HepG2 (cell line): ENCODE measurements around the gene THOC6. TPM values are rescaled to one million over a fixed set of nuclear protein-coding genes. Genes with fewer than 3 reads are reported as not detected.

Experiments
- CCDC6 ChIP-seq: sonication (generic); formaldehyde crosslinking; IDR thresholded peaks from 2 replicates; pipeline ENCODE4 v1.8.1; 2022; ENCODE audit warnings: mild to moderate bottlenecking, missing genetic modification reagents, moderate library complexity
- FLYWCH1 ChIP-seq: sonication (generic); formaldehyde crosslinking; IDR thresholded peaks from 2 replicates; pipeline ENCODE4 v1.8.1; 2023; ENCODE audit warnings: mild to moderate bottlenecking, missing genetic modification reagents
- GFI1 ChIP-seq: sonication (generic); formaldehyde crosslinking; IDR thresholded peaks from 2 replicates; pipeline ENCODE4 v1.5.0; 2020; ENCODE audit warnings: missing genetic modification reagents, mild to moderate bottlenecking, borderline replicate concordance
- GMEB1 ChIP-seq: sonication (generic); formaldehyde crosslinking; IDR thresholded peaks from 2 replicates; pipeline ENCODE4 v1.5.1; 2020; ENCODE audit warnings: missing genetic modification reagents, mild to moderate bottlenecking, borderline replicate concordance
- KLF15 ChIP-seq: sonication (generic); formaldehyde crosslinking; IDR thresholded peaks from 2 replicates; pipeline ENCODE4 v1.8.1; 2023; ENCODE audit warnings: borderline replicate concordance, mild to moderate bottlenecking, inconsistent platforms, missing genetic modification reagents, mixed read lengths
- NR2F6 ChIP-seq, 2 experiments: IDR thresholded peaks; 2 replicates each; pipeline ENCODE4 v1.6.1; 2016; ENCODE audit warnings: antibody characterized with exemption in 1 of 2, mild to moderate bottlenecking in 1 of 2
- REL ChIP-seq: sonication (generic); formaldehyde crosslinking; conservative IDR thresholded peaks from 2 replicates; pipeline ENCODE4 v1.8.0; 2022; ENCODE audit warnings: mild to moderate bottlenecking, missing genetic modification reagents, moderate library complexity
- RFXANK ChIP-seq: IDR thresholded peaks from 2 replicates; pipeline ENCODE4 v1.6.1; 2016
- SNAI1 ChIP-seq: sonication (generic); formaldehyde crosslinking; IDR thresholded peaks from 2 replicates; pipeline ENCODE4 v1.5.0; 2020; ENCODE audit warnings: mild to moderate bottlenecking, missing genetic modification reagents, borderline replicate concordance
- TOPORS ChIP-seq: sonication (generic); formaldehyde crosslinking; IDR thresholded peaks from 2 replicates; pipeline ENCODE4 v1.8.0; 2023; ENCODE audit warnings: mild to moderate bottlenecking, missing genetic modification reagents
- ZFP62 ChIP-seq: sonication (generic); formaldehyde crosslinking; IDR thresholded peaks from 2 replicates; pipeline ENCODE4 v1.4.0; 2020; ENCODE audit warnings: missing genetic modification reagents
- ZMYM2 ChIP-seq: sonication (generic); formaldehyde crosslinking; IDR thresholded peaks from 2 replicates; pipeline ENCODE4 v1.8.0; 2022; ENCODE audit warnings: mild to moderate bottlenecking, missing genetic modification reagents
- ZNF20 ChIP-seq: sonication (generic); formaldehyde crosslinking; IDR thresholded peaks from 2 replicates; pipeline ENCODE4 v1.4.0; 2020; ENCODE audit warnings: mild to moderate bottlenecking, moderate library complexity, missing genetic modification reagents
- ZNF503 ChIP-seq: sonication (generic); formaldehyde crosslinking; IDR thresholded peaks from 2 replicates; pipeline ENCODE4 v1.4.0; 2020; ENCODE audit warnings: missing genetic modification reagents
- ZNF510 ChIP-seq: sonication (generic); formaldehyde crosslinking; IDR thresholded peaks from 2 replicates; pipeline ENCODE4 v1.4.0; 2020; ENCODE audit warnings: low read depth, mild to moderate bottlenecking, missing genetic modification reagents
- ZNF567 ChIP-seq: sonication (generic); formaldehyde crosslinking; IDR thresholded peaks from 2 replicates; pipeline ENCODE4 v1.8.1; 2023; ENCODE audit warnings: mild to moderate bottlenecking, missing genetic modification reagents, borderline replicate concordance
- ZNF7 ChIP-seq: IDR thresholded peaks from 2 replicates; pipeline ENCODE4 v1.6.1; 2016; ENCODE audit warnings: missing biosample characterization, missing genetic modification reagents
- ZNF781 ChIP-seq: sonication (generic); formaldehyde crosslinking; IDR thresholded peaks from 2 replicates; pipeline ENCODE4 v1.5.1; 2020; ENCODE audit warnings: borderline replicate concordance, mild to moderate bottlenecking, missing genetic modification reagents; ENCODE audit errors: not compliant biosample characterization
- ZSCAN30 ChIP-seq: sonication (generic); formaldehyde crosslinking; IDR thresholded peaks from 2 replicates; pipeline ENCODE4 v1.5.0; 2020; ENCODE audit warnings: mild to moderate bottlenecking, missing genetic modification reagents
- ZUFSP ChIP-seq: sonication (generic); formaldehyde crosslinking; IDR thresholded peaks from 2 replicates; pipeline ENCODE4 v1.9.0; 2021; ENCODE audit warnings: missing genetic modification reagents, mild to moderate bottlenecking, borderline replicate concordance
- polyA plus RNA-seq, 8 experiments: library from polyadenylated mRNA; depleted of rRNA in 3 of 8; stranded (reverse) in 7 of 8; unstranded in 1 of 8; fragments of >200 nt; fragmentation: Illumina TruSeq in 4 of 8; extraction: Trizol in 4 of 8; gene quantifications; 2 replicates each; pipeline versions ENCODE4 v1.2.1 to v1.2.3, GENCODE V29; 2011 to 2016; ENCODE audit warnings: low read depth in 4 of 8, missing spikeins in 1 of 8, mixed read lengths in 1 of 8; ENCODE audit not compliant: insufficient read depth in 1 of 8
- total RNA-seq, 5 experiments: library from RNA; depleted of rRNA; stranded (reverse); fragments of >200 nt; fragmentation: Illumina TruSeq; extraction: Trizol; gene quantifications; 2 replicates each; pipeline ENCODE4 v1.2.3, GENCODE V29; 2016; ENCODE audit warnings: low read depth in 1 of 5
- TF ChIP-seq, protein P1 (sequence below): sonication (generic); formaldehyde crosslinking; IDR thresholded peaks from 2 replicates; pipeline ENCODE4 v1.5.0; 2020; ENCODE audit warnings: mild to moderate bottlenecking, low read depth, missing genetic modification reagents, borderline replicate concordance

The THOC6 gene
- total and polyA plus RNA-seq, 2 of the 13 experiments (the other 11 are each of a cell fraction or from before 2014, with no cell fraction given): 32.1 to 37.0 TPM

DNA sequence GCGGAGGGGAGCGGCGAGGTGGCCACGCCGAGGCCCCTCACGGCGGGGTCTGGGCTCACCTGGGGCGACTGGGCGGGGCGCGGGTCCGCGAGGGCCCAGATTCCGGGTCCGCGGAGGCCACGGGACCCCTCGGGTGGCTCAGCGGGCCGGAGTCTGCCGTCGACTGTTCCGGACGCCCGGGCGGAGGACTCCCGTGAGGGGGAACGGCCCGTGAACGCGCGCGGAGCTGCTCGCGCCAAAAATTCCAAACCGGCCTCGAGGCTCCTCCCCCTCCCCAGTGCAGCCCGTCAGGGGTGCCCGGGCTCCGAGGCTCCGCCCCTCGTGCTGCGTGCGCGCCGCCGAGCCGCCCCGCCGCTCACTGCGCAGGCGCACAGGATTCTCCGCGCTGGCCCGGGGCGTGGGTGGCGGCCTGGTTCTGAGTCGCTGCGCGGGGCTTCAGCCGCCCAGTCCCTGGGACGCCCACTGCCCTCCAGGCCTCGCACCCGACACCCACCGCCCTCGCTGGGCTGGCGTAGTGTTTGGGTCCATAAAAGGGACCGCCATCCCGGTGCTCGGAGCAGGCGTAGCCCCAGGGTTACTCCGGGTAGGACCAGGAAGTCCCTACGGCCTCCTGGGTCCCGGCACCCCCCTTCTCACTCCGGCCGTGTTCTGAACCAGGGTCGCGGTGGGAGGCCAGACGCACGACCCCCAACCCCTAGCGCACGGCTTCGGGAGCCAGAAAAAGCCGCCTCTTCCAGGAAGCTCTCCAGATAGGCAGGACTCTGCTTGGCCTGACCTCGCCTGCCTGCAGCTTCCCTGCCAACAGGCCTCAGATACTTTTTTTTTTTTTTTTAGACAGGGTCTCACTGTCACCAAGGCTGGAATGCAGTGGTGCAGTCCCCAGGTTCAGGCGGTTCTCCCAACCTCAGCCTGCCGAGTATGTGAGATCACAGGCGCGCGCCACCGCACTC is 43.3 kb upstream of the THOC6 start, which contains the start of gene PKMYT1 (continued):
- no peak for TF ChIP-seq ZUFSP (CRISPR knock-in tag)
- TF ChIP-seq GFI1: peak; percentile 79; the same call in 1 of the 2 replicates
- no peak for TF ChIP-seq FLYWCH1 (CRISPR knock-in tag)
- TF ChIP-seq, protein P1, sequence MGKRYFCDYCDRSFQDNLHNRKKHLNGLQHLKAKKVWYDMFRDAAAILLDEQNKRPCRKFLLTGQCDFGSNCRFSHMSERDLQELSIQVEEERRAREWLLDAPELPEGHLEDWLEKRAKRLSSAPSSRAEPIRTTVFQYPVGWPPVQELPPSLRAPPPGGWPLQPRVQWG (CRISPR knock-in tag): no peak
- TF ChIP-seq ZFP62 (CRISPR knock-in tag): no peak
- TF ChIP-seq CCDC6 (CRISPR knock-in tag): no peak; the same call in 1 of the 2 replicates
- peak; percentile 94 for TF ChIP-seq GMEB1 (CRISPR knock-in tag)
- 0 out of 2 replicates have a peak, but pooled peaks have one; percentile 83 for TF ChIP-seq ZSCAN30 (CRISPR knock-in tag)
- TF ChIP-seq ZNF781 (CRISPR knock-in tag): no peak
- no peak for TF ChIP-seq ZMYM2 (CRISPR knock-in tag)
- TF ChIP-seq ZNF567 (CRISPR knock-in tag): peak; percentile 84
- TF ChIP-seq KLF15: no peak
- TF ChIP-seq ZNF510: no peak
- TF ChIP-seq ZNF503 (CRISPR knock-in tag): no peak
- TF ChIP-seq REL: 0 out of 2 replicates have a peak, but pooled peaks have one; percentile 48
- no peak for TF ChIP-seq ZNF20
- no peak for TF ChIP-seq SNAI1
- TF ChIP-seq ZNF7 (CRISPR knock-in tag): no peak
- TF ChIP-seq NR2F6 (IDR thresholded peaks at IDR 0.05): no peak; the same call in 1 of the 2 replicates
- no peak; the same call in 1 of the 2 replicates for TF ChIP-seq NR2F6 (CRISPR knock-in tag; IDR thresholded peaks at IDR 0.05)
- no peak for TF ChIP-seq RFXANK (CRISPR knock-in tag)
- peak; percentile 37; the same call in 1 of the 2 replicates for TF ChIP-seq TOPORS (CRISPR knock-in tag)
